HG02870 (cell line): Measurements from ENCODE around the gene CAD.
A peak's percentile ranks its signal among the peaks of the same experiment; 100 is the strongest.
"Not testable (repeated sequence)": the region's sequence is repeated elsewhere in the genome, so short reads cannot be mapped to it uniquely, and the experiment has no call there.

ENCODE experiments used
- ATAC-seq: cut with Tn5 transposase; IDR thresholded peaks from one replicate; pipeline ENCODE4 v1.9.1; 2021; ENCODE audit warnings: mild to moderate bottlenecking, moderate library complexity; ENCODE audit not compliant: unreplicated experiment

Gene CAD

GRCh38 chr2:27198068-27198467, 19.1 kb upstream of the CAD start:
- not testable (repeated sequence) for ATAC-seq

- ATAC-seq = no peak
These were observed 18.5 kb upstream of the CAD start for GRCh38 chr2:27198627-27199026.

- no peak for ATAC-seq
These were observed 17.9 kb upstream of the CAD start for GRCh38 chr2:27199241-27199640.

GRCh38 chr2:27201675-27202074, 15.5 kb upstream of the CAD start:
- ATAC-seq = no peak

- ATAC-seq = no peak
These were observed 14.3 kb upstream of the CAD start for GRCh38 chr2:27202854-27203253.

- no peak for ATAC-seq
These were observed 13.4 kb upstream of the CAD start for GRCh38 chr2:27203741-27204140.

GRCh38 chr2:27204566-27204965, 12.6 kb upstream of the CAD start:
- ATAC-seq = no peak

GRCh38 chr2:27205206-27205605, 12.0 kb upstream of the CAD start:
- no peak for ATAC-seq

- no peak for ATAC-seq
These were observed 10.8 kb upstream of the CAD start for GRCh38 chr2:27206346-27206745.

GRCh38 chr2:27208486-27209050, 8.6 kb upstream of the CAD start:
- ATAC-seq = no peak

- ATAC-seq = no peak
These were observed 7.4 kb upstream of the CAD start for GRCh38 chr2:27209621-27210401.

GRCh38 chr2:27211241-27211942, 5.8 kb upstream of the CAD start:
- ATAC-seq = no peak

- peak; percentile 70 for ATAC-seq
These were observed 5.1 kb upstream of the CAD start, which contains the start of the genes ATRAID and SLC5A6 for GRCh38 chr2:27211943-27212625. Gene ATRAID (plus strand): TSS chr2:27212041. CDS start chr2:27212369, 328 bp downstream. Gene SLC5A6 (minus strand): TSS chr2:27212268. CDS start chr2:27207650, 4,618 bp downstream.

GRCh38 chr2:27212626-27213471, 4.3 kb upstream of the CAD start:
- ATAC-seq = peak; percentile 16

- no peak for ATAC-seq
These were observed 2.2 kb upstream of the CAD start for GRCh38 chr2:27214941-27215340.

- ATAC-seq = no peak
These were observed 592 bp upstream of the CAD start for GRCh38 chr2:27216416-27217137.

- ATAC-seq = no peak
These were observed 1.4 kb downstream of the CAD start for GRCh38 chr2:27218614-27219013.

GRCh38 chr2:27219091-27219490, 1.9 kb downstream of the CAD start:
- no peak for ATAC-seq

- no peak for ATAC-seq
These were observed 2.9 kb downstream of the CAD start for GRCh38 chr2:27220091-27220490.

GRCh38 chr2:27221166-27221565, 4.0 kb downstream of the CAD start:
- ATAC-seq = no peak
